ENCODE data around the gene MCM8.

- no peak for TF ChIP-seq CTCF (IDR thresholded peaks at IDR 0.05)
- TF ChIP-seq POLR2A (IDR thresholded peaks at IDR 0.05), result no peak
These were observed 39.1 kb downstream of the MCM8 start for GRCh38 chr20:5989539-5989938.

Measured in thyroid gland (tissue), 4 donors.